Ovary (tissue), 3 donors: Measurements from ENCODE around the gene GAMT.

ENCODE experiments used
- CTCF ChIP-seq, 3 donors: fragments of 450-650 bp in 2 of 3; fragments of 200-600 bp in 1 of 3; IDR thresholded peaks; one replicate each; pipeline versions ENCODE4 v1.5.1 to v1.8.0; 2016 to 2022; ENCODE audit warnings: antibody characterized with exemption in 3 of 3, mild to moderate bottlenecking in 1 of 3
- POLR2A ChIP-seq: fragments of 450-650 bp; IDR thresholded peaks from one replicate; pipeline ENCODE4 v1.6.1; 2017; ENCODE audit warnings: antibody characterized with exemption, mild to moderate bottlenecking, moderate library complexity
- donor health status: DM: no; HTN: no; CAD: no.

- TF ChIP-seq CTCF (IDR thresholded peaks at IDR 0.05) (no peak), POLR2A (no peak)
Observed at GRCh38 chr19:1386945-1387683, 14.2 kb downstream of the GAMT start.
